Stimulated activated CD8-positive, alpha-beta memory T cell treated with anti-CD3 and anti-CD28 coated beads, Interleukin-2, amount 100 ng/mL, for 1 hour (primary cell): ENCODE data around the gene CEPT1.

Source experiments
- DNase-seq, 2 donors: peaks; one replicate each; pipeline ENCODE4 v3.0.0-alpha.2; 2020; ENCODE audit warnings: low read depth in 2 of 2

The CEPT1 gene

DNA sequence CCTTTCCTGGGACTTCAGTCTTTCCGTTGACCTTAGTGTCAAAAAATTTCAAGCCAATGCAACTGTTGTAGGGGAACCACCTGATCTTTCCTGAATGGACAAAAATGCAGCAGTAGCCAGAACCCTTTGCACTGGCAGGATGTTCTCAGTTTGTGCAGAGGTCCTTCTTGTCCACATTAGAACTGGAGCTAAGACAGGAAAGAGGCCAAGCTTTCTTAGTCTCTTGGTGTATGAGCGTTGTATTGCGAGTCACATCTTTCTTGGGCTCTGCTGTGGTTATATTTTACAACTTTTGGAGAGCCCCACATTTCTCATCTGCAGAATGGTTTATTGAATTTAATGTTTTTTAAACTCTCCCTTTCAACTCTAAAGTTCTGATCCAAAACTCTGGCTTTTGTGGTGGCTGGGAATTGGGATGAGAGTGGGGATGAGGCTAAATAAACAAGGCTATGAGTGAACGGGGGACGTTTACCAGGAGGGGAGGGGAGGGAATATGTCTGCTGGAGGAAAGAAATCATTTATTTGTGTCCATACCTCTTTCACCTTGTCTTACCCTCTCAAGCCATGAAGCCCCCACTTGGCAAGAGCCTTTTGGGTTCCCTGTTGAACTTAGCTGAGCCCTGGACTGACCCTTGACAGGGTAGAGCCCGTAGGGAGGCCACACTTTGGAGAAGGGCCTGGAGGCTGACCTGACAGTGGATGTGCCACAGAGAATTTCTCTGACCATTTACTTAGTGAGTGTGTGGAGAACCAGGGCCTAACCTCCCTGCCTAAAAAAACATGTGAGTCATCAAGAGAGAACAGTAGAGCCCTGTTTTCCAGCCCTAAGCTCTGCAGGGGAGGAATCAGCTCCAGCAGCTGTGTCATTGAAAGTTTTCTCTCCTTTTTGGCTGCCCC is 88.1 kb downstream of the CEPT1 start:
- no peak for DNase-seq

GRCh38 chr1:111228748-111229126 is 88.7 kb downstream of the CEPT1 start:
- DNase-seq = no peak

DNA sequence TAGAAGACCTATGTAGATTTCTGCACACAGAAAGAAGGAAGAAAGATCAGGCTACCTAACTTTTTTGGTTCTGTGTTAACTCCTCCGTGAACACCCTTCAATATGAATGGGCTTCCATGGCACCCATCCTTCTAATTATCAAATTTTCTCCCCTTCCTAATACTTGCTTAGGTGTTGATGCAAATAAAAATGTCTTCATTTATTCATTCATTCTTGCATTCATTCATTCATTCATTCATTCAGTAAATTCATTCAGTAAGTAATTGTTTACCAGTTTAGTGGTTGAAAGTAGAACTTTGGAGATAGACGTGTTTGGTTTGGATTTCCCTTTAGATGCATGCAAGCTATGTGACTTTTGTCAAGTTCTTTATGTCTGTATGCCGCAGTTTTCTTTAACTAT is 92.1 kb downstream of the CEPT1 start:
- no peak for DNase-seq

DNA sequence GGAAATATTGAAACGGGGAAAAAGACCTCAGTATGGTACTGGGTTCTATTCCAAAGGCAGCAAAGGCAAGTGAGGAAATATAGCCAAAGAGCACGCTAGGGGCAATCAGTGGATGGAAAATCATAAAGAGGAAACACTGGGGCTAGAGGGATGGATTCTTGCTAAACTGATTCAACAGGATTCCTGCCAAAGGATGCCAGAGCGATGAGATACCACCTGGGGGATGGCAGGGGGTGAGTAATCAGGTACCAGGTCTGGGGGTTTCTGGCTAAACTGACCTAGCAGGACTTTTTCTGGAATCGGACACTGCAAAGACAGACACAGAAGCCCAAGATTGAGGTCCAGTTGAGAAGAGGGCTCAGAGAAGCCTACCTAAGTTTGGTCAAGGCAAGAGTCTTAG is 94.2 kb downstream of the CEPT1 start:
- DNase-seq = no peak
